NOMO-1 treated with dmso at 0.1 percent for 144 hours (cell line): ENCODE measurements around the gene SLC17A9.

Experiments
- DNase-seq: peaks from one replicate; lab custom pipeline; 2025; ENCODE audit not compliant: unreplicated experiment; lab: John Stamatoyannopoulos, UW

The SLC17A9 gene

GRCh38 chr20:62980380-62980960 lies 28.0 kb downstream of the SLC17A9 start:
- no peak for DNase-seq

GRCh38 chr20:62980970-62981369 lies 28.5 kb downstream of the SLC17A9 start:
- no peak for DNase-seq

GRCh38 chr20:62982124-62983075 lies 29.9 kb downstream of the SLC17A9 start:
- no peak for DNase-seq

- DNase-seq: no peak
These were observed 30.7 kb downstream of the SLC17A9 start for GRCh38 chr20:62983210-62983609.

GRCh38 chr20:62984666-62985443 lies 32.3 kb downstream of the SLC17A9 start:
- no peak for DNase-seq

- DNase-seq: no peak
These were observed 32.9 kb downstream of the SLC17A9 start for GRCh38 chr20:62985444-62985778.

- no peak for DNase-seq
These were observed 33.8 kb downstream of the SLC17A9 start for GRCh38 chr20:62986257-62986800.

GRCh38 chr20:62987114-62987513 lies 34.6 kb downstream of the SLC17A9 start:
- DNase-seq: no peak

- no peak for DNase-seq
These were observed 36.7 kb downstream of the SLC17A9 start for GRCh38 chr20:62989201-62989601.

- no peak for DNase-seq
These were observed 37.9 kb downstream of the SLC17A9 start for GRCh38 chr20:62990306-62990825.

GRCh38 chr20:62991196-62991807 lies 38.8 kb downstream of the SLC17A9 start:
- DNase-seq: no peak

- DNase-seq: no peak
These were observed 39.4 kb downstream of the SLC17A9 start for GRCh38 chr20:62991863-62992262.

GRCh38 chr20:62993856-62994494 lies 41.5 kb downstream of the SLC17A9 start:
- no peak for DNase-seq

GRCh38 chr20:62994869-62995281 lies 42.4 kb downstream of the SLC17A9 start:
- DNase-seq: no peak

- no peak for DNase-seq
These were observed 43.0 kb downstream of the SLC17A9 start for GRCh38 chr20:62995481-62995880.

GRCh38 chr20:62995898-62996595 lies 43.5 kb downstream of the SLC17A9 start:
- no peak for DNase-seq

- no peak for DNase-seq
These were observed 44.1 kb downstream of the SLC17A9 start for GRCh38 chr20:62996596-62996982.

- DNase-seq: no peak
These were observed 45.0 kb downstream of the SLC17A9 start for GRCh38 chr20:62997417-62998035.

- no peak for DNase-seq
These were observed 45.9 kb downstream of the SLC17A9 start for GRCh38 chr20:62998449-62998848.
